ENCODE data around the gene METTL26. TPM values are rescaled to one million over a fixed set of nuclear protein-coding genes. Genes with fewer than 3 reads are reported as not detected.
A peak's percentile ranks its signal among the peaks of the same experiment; 100 is the strongest.

Gene METTL26
- total RNA-seq, 1 experiment from 2014 or later = 60.9 TPM

- Histone ChIP-seq H3K36me3 (no peaks in the 10 kb centered on the region), H3K27ac (no peak within 1 kb of the TSS), H3K9me3 (replicated peaks) (no peaks in the 10 kb centered on the region), H3K4me3 (peak within 1 kb of the TSS; percentile 64), H3K27me3 (0 out of 2 replicates have a peak, but pooled peaks cover 5% of the 10 kb centered on the region), H3K4me1 (0 out of 2 replicates have a peak, but pooled peaks cover 4% of the 10 kb centered on the region)
- DNase-seq = peak; percentile 77 to 78
These were observed 5.5 kb upstream of the METTL26 start, which contains the start of gene MCRIP2 for GRCh38 chr16:641326-642188. MCRIP2 (plus strand) TSS chr16:641828; CDS start chr16:641992, 164 bp downstream.

GRCh38 chr16:640614-641013, 4.5 kb upstream of the METTL26 start:
- Histone ChIP-seq H3K4me3 (no peak overlapping the region), H3K9me3 (replicated peaks) (no peaks in the 10 kb centered on the region), H3K27ac (no peak overlapping the region), H3K27me3 (0 out of 2 replicates have a peak, but pooled peaks cover 5% of the 10 kb centered on the region), H3K36me3 (no peaks in the 10 kb centered on the region), H3K4me1 (0 out of 2 replicates have a peak, but pooled peaks cover 4% of the 10 kb centered on the region)
- no peak for DNase-seq

GRCh38 chr16:638836-639235, 2.7 kb upstream of the METTL26 start:
- no peaks in the 10 kb centered on the region for H3K36me3 ChIP-seq
- 0 out of 2 replicates have a peak, but pooled peaks cover 4% of the 10 kb centered on the region for H3K4me1 ChIP-seq
- H3K27me3 ChIP-seq = 0 out of 2 replicates have a peak, but pooled peaks cover 5% of the 10 kb centered on the region
- DNase-seq = no peak
- no peaks in the 10 kb centered on the region for H3K9me3 ChIP-seq (replicated peaks)
- H3K4me3 ChIP-seq = no peak overlapping the region
- H3K27ac ChIP-seq = no peak overlapping the region

GRCh38 chr16:638034-638543, 2.0 kb upstream of the METTL26 start:
- H3K27me3 ChIP-seq = 0 out of 2 replicates have a peak, but pooled peaks cover 5% of the 10 kb centered on the region
- H3K36me3 ChIP-seq = no peaks in the 10 kb centered on the region
- H3K4me3 ChIP-seq = peak overlapping the region; percentile 65
- DNase-seq = peak in 1 of 2 experiments; percentile 39
- H3K4me1 ChIP-seq = 0 out of 2 replicates have a peak, but pooled peaks cover 4% of the 10 kb centered on the region
- H3K9me3 ChIP-seq (replicated peaks) = no peaks in the 10 kb centered on the region
- no peak overlapping the region for H3K27ac ChIP-seq

GRCh38 chr16:637081-638018, 1.2 kb upstream of the METTL26 start:
- Histone ChIP-seq H3K4me1 (0 out of 2 replicates have a peak, but pooled peaks cover 4% of the 10 kb centered on the region), H3K9me3 (replicated peaks) (no peaks in the 10 kb centered on the region), H3K27me3 (no peaks in the 10 kb centered on the region), H3K27ac (peak overlapping the region; percentile 53; the same call in 1 of the 2 replicates), H3K4me3 (peak overlapping the region; percentile 85), H3K36me3 (no peaks in the 10 kb centered on the region)
- DNase-seq = peak; percentile 93 to 95

GRCh38 chr16:635573-636205, 416 bp downstream of the METTL26 start:
- Histone ChIP-seq H3K36me3 (no peaks in the 10 kb centered on the region), H3K4me3 (peak overlapping the region; percentile 85), H3K27me3 (no peaks in the 10 kb centered on the region), H3K9me3 (replicated peaks) (no peaks in the 10 kb centered on the region), H3K4me1 (peaks cover 9% of the 10 kb centered on the region; the same call in 1 of the 2 replicates), H3K27ac (peak overlapping the region; percentile 53)
- DNase-seq = no peak

GRCh38 chr16:634996-635395, 1.1 kb downstream of the METTL26 start:
- Histone ChIP-seq H3K9me3 (replicated peaks) (no peaks in the 10 kb centered on the region), H3K27ac (no peak overlapping the region), H3K27me3 (no peaks in the 10 kb centered on the region), H3K4me3 (no peak overlapping the region; the same call in 1 of the 2 replicates), H3K4me1 (peaks cover 12% of the 10 kb centered on the region; the same call in 1 of the 2 replicates), H3K36me3 (no peaks in the 10 kb centered on the region)
- no peak for DNase-seq

GRCh38 chr16:634051-634670, 1.9 kb downstream of the METTL26 start:
- H3K36me3 ChIP-seq = no peaks in the 10 kb centered on the region
- peaks cover 16% of the 10 kb centered on the region for H3K4me1 ChIP-seq
- H3K9me3 ChIP-seq (replicated peaks) = no peaks in the 10 kb centered on the region
- DNase-seq = no peak
- no peak overlapping the region for H3K27ac ChIP-seq
- H3K27me3 ChIP-seq = no peaks in the 10 kb centered on the region
- no peak overlapping the region for H3K4me3 ChIP-seq

GRCh38 chr16:633336-634050, 2.6 kb downstream of the METTL26 start:
- Histone ChIP-seq H3K9me3 (replicated peaks) (no peaks in the 10 kb centered on the region), H3K4me1 (peaks cover 19% of the 10 kb centered on the region), H3K4me3 (no peak overlapping the region), H3K36me3 (no peaks in the 10 kb centered on the region), H3K27me3 (no peaks in the 10 kb centered on the region), H3K27ac (no peak overlapping the region)
- no peak for DNase-seq

- no peak for DNase-seq
- Histone ChIP-seq H3K36me3 (no peaks in the 10 kb centered on the region), H3K4me1 (peaks cover 15% of the 10 kb centered on the region), H3K27ac (no peak overlapping the region), H3K4me3 (no peak overlapping the region), H3K9me3 (replicated peaks) (no peaks in the 10 kb centered on the region), H3K27me3 (no peaks in the 10 kb centered on the region)
These were observed 3.4 kb downstream of the METTL26 start for GRCh38 chr16:632486-633335.

- peaks cover 15% of the 10 kb centered on the region for H3K4me1 ChIP-seq
- no peak overlapping the region for H3K4me3 ChIP-seq
- H3K27ac ChIP-seq = no peak overlapping the region
- H3K36me3 ChIP-seq = no peaks in the 10 kb centered on the region; the same call in 1 of the 2 replicates
- H3K27me3 ChIP-seq = no peaks in the 10 kb centered on the region
- no peak for DNase-seq
- H3K9me3 ChIP-seq (replicated peaks) = no peaks in the 10 kb centered on the region
These were observed 4.2 kb downstream of the METTL26 start for GRCh38 chr16:631808-632358.

- H3K27me3 ChIP-seq = no peaks in the 10 kb centered on the region
- DNase-seq = peak in 1 of 2 experiments; percentile 32
- no peaks in the 10 kb centered on the region for H3K9me3 ChIP-seq (replicated peaks)
- H3K4me1 ChIP-seq = peaks cover 15% of the 10 kb centered on the region
- no peak within 1 kb of the TSS for H3K4me3 ChIP-seq
- H3K27ac ChIP-seq = no peak within 1 kb of the TSS
- no peaks in the 10 kb centered on the region; the same call in 1 of the 2 replicates for H3K36me3 ChIP-seq
These were observed 5.2 kb downstream of the METTL26 start, which contains the start of gene WFIKKN1 for GRCh38 chr16:630815-631405. WFIKKN1 (plus strand) TSS chr16:630985; CDS start chr16:631254, 269 bp downstream.
